Activated CD4-positive, alpha-beta memory T cell treated with anti-CD3 and anti-CD28 coated beads for 36 hours (primary cell): Measurements from ENCODE around the gene ZACN. TPM values are rescaled to one million over a fixed set of nuclear protein-coding genes. Genes with fewer than 3 reads are reported as not detected.
A peak's percentile ranks its signal among the peaks of the same experiment; 100 is the strongest.

ENCODE experiments used
- CTCF ChIA-PET: fragments of 350-600 bp; sonication (Branson Sonifier 250); formaldehyde crosslinking; loops from one replicate; lab custom pipeline; 2021; ENCODE audit warnings: antibody characterized with exemption, inconsistent platforms; lab: Charles Lee
- POLR2A ChIA-PET: fragments of 350-600 bp; sonication (Branson Sonifier 250); formaldehyde crosslinking; loops from one replicate; lab custom pipeline; 2021; ENCODE audit warnings: antibody characterized with exemption; lab: Charles Lee
- DNase-seq: peaks from one replicate; pipeline ENCODE4 v3.0.0-alpha.2; 2020
- H3K27ac Mint-ChIP-seq: one replicate; pipeline ENCODE4 v1.8.0; 2021; ENCODE audit warnings: mixed read lengths
- H3K27me3 Mint-ChIP-seq: one replicate; pipeline ENCODE4 v1.8.0; 2021; ENCODE audit warnings: mixed read lengths
- H3K36me3 Mint-ChIP-seq: one replicate; pipeline ENCODE4 v1.8.0; 2021; ENCODE audit warnings: mixed read lengths
- H3K4me1 Mint-ChIP-seq: one replicate; pipeline ENCODE4 v1.8.0; 2021; ENCODE audit warnings: low read depth, mixed read lengths
- H3K4me3 Mint-ChIP-seq: one replicate; pipeline ENCODE4 v1.8.0; 2021; ENCODE audit warnings: mild to moderate bottlenecking, mixed read lengths
- H3K9me3 Mint-ChIP-seq: one replicate; pipeline ENCODE4 v1.8.0; 2021; ENCODE audit warnings: mixed read lengths
- intact Hi-C: fragments of 100-400 bp; cut with micrococcal nuclease; formaldehyde crosslinking; loops from one replicate; pipeline ENCODE4 v1.15.1; 2023
- total RNA-seq, 2 experiments: library from RNA; stranded (reverse); gene quantifications; one replicate each; pipeline ENCODE4 v1.2.3, GENCODE V29; 2021

ZACN gene
- total RNA-seq, 2 experiments from 2014 or later = 4.9 to 5.1 TPM

DNA sequence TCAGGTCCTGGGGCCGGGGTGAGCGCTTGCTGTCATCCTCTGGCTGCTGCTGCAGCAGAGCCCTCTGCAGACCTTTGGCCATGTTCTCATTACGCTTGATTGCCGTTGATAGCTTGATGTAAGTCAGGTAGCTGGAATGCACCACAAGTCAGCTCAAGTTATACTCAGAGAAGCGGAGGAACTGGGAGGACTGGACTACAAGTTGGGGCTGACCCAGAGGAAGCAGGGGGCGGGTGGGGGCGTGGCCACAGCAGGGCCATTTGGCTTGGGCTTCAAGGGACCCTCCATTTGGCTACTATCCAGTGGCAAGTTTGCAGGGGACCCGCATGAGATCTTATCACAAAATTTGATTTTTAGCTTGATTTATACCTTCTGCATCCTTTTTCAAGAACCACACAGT, 32.9 kb upstream of the ZACN start:
- Mint-ChIP-seq H3K27me3 (no peaks in the 10 kb centered on the region), H3K27ac (no peak overlapping the region), H3K36me3 (peaks cover 62% of the 10 kb centered on the region), H3K4me1 (peaks cover 21% of the 10 kb centered on the region), H3K4me3 (no peak overlapping the region), H3K9me3 (no peaks in the 10 kb centered on the region)
- ChIA-PET CTCF (no interaction called here), POLR2A (no interaction called here)
- intact Hi-C loops = no loop called here
- no peak for DNase-seq

- Mint-ChIP-seq H3K4me3 (no peak overlapping the region), H3K27me3 (no peaks in the 10 kb centered on the region), H3K4me1 (peaks cover 25% of the 10 kb centered on the region), H3K9me3 (no peaks in the 10 kb centered on the region), H3K36me3 (peaks cover 56% of the 10 kb centered on the region), H3K27ac (no peak overlapping the region)
- CTCF ChIA-PET = no interaction called here
- no peak for DNase-seq
- intact Hi-C loops = loop anchor here (2.0 kb wide), 1 partner anchor 19 kb away; no protein-coding TSS in a partner anchor
- POLR2A ChIA-PET = no interaction called here
Measured at GRCh38 chr17:76048025-76048605, 30.9 kb upstream of the ZACN start.

- Mint-ChIP-seq H3K27ac (peak overlapping the region; percentile 7), H3K4me3 (no peak overlapping the region), H3K4me1 (peaks cover 31% of the 10 kb centered on the region), H3K9me3 (no peaks in the 10 kb centered on the region), H3K36me3 (peaks cover 54% of the 10 kb centered on the region), H3K27me3 (no peaks in the 10 kb centered on the region)
- POLR2A ChIA-PET = no interaction called here
- CTCF ChIA-PET = no interaction called here
- DNase-seq = no peak
- intact Hi-C loops = loop anchor here (2.0 kb wide), 1 partner anchor 18 kb away; no protein-coding TSS in a partner anchor
Measured at GRCh38 chr17:76048711-76049110, 30.3 kb upstream of the ZACN start.

GRCh38 chr17:76049239-76049638, 29.7 kb upstream of the ZACN start:
- intact Hi-C loops = loop anchor here (2.0 kb wide), 1 partner anchor 18 kb away; no protein-coding TSS in a partner anchor

GRCh38 chr17:76049836-76050537, 29.0 kb upstream of the ZACN start:
- ChIA-PET POLR2A (no interaction called here), CTCF (interaction anchor here (0.8 to 1.1 kb wide), 2 partner anchors 36 to 358 kb away, joined by 3 to 4 read pairs; no protein-coding TSS in a partner anchor)
- no peaks in the 10 kb centered on the region for H3K9me3 Mint-ChIP-seq
- H3K4me1 Mint-ChIP-seq = peaks cover 36% of the 10 kb centered on the region
- no peaks in the 10 kb centered on the region for H3K27me3 Mint-ChIP-seq
- DNase-seq = no peak
- intact Hi-C loops = loop anchor here (2.0 kb wide), 1 partner anchor 17 kb away; no protein-coding TSS in a partner anchor
- peaks cover 47% of the 10 kb centered on the region for H3K36me3 Mint-ChIP-seq
- no peak overlapping the region for H3K27ac Mint-ChIP-seq
- no peak overlapping the region for H3K4me3 Mint-ChIP-seq

More at GRCh38 chr17:76049239-76049638, 29.7 kb upstream of the ZACN start:
- Mint-ChIP-seq H3K4me3 (no peak overlapping the region), H3K9me3 (no peaks in the 10 kb centered on the region), H3K36me3 (peaks cover 55% of the 10 kb centered on the region), H3K27ac (peak overlapping the region; percentile 10), H3K4me1 (peaks cover 36% of the 10 kb centered on the region), H3K27me3 (no peaks in the 10 kb centered on the region)
- CTCF ChIA-PET = interaction anchor here (0.8 to 1.1 kb wide), 2 partner anchors 35 to 359 kb away, joined by 3 to 4 read pairs; no protein-coding TSS in a partner anchor
- POLR2A ChIA-PET = no interaction called here
- DNase-seq = no peak

DNA sequence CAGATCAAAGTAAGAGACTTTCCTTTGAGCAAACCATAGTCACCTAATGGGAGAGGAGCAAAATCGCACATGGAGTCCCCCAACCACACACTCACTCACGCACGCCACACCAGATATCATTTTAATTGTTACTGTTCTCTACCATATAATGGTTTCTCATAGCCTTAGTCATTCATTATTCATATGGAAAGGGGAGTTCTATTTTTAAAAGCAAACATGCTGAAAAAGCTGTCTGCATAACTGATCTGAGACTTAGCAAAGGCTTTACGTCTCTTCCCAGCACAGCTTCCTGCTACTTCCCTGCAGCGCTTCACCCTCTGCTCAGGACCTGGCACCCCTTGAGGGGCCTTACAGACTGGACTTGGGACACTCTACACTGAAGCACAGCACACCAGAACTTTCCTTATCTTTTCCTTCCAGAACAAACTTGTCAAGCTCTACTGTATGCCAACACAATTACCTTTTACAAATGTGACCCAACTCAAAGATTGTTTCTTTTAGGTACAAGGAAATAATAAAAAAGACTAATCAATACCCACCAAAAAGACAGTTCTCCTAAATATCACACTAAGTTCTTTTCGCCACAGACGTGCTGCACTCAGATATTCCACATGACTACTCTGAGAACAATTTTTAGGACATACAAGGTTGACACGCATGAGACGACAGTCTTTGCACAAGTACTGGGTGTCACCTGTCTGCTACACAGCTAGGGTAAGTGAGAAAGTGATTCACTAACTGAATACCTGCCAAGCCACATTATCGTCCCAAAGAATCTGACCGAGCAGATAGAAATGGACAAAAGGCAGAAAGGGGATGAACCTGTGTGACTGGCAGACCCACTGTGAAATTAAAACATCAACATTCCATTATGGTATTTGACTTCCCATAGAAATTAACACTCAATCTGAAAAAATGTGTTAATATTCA, 28.2 kb upstream of the ZACN start:
- peaks cover 42% of the 10 kb centered on the region for H3K36me3 Mint-ChIP-seq
- POLR2A ChIA-PET = no interaction called here

DNA sequence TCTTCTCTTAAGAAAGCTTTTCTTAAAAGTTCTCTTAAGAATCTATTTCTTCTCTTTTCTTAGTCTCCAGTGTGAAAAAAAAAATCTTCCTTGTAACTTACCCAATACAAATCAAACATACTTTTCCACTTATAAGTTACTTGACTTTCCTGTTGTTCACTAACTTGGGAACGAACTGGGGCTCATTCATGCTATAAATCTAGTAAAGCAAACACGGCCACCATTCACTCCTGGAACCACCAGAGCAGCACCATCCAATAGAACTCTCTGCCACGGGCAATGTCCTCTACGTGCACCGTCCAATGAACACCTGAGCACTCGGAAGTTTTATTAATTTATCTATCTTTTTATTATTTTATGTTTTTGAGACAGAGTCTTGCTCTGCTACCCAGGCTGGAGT, 27.4 kb upstream of the ZACN start:
- peaks cover 36% of the 10 kb centered on the region for H3K4me1 Mint-ChIP-seq
- CTCF ChIA-PET = interaction anchor here (1.0 to 1.2 kb wide), 2 partner anchors 26 to 46 kb away, joined by 3 to 4 read pairs; no protein-coding TSS in a partner anchor

More for the DNA sequence above, 28.2 kb upstream of the ZACN start:
- peak overlapping the region; percentile 32 for H3K27ac Mint-ChIP-seq
- no peak for DNase-seq
- H3K27me3 Mint-ChIP-seq = no peaks in the 10 kb centered on the region
- peaks cover 36% of the 10 kb centered on the region for H3K4me1 Mint-ChIP-seq
- no peak overlapping the region for H3K4me3 Mint-ChIP-seq
- H3K9me3 Mint-ChIP-seq = no peaks in the 10 kb centered on the region
- intact Hi-C loops = no loop called here
- CTCF ChIA-PET = interaction anchor here (1.0 to 1.2 kb wide), 2 partner anchors 26 to 46 kb away, joined by 3 to 4 read pairs; no protein-coding TSS in a partner anchor

GRCh38 chr17:76053246-76054111, 25.5 kb upstream of the ZACN start:
- H3K36me3 Mint-ChIP-seq = peaks cover 44% of the 10 kb centered on the region
- H3K27ac Mint-ChIP-seq = peak overlapping the region; percentile 31
- DNase-seq = peak; percentile 46
- ChIA-PET CTCF (interaction anchor here (0.6 to 1.2 kb wide), 5 partner anchors 39 to 355 kb away, joined by 3 to 5 read pairs (median 4); partner anchors contain the start of gene PRPSAP1), POLR2A (interaction anchor here (0.5 to 2.0 kb wide), 4 partner anchors 9 to 164 kb away, joined by 3 to 6 read pairs (median 4); no protein-coding TSS in a partner anchor)
- intact Hi-C loops = no loop called here
- no peaks in the 10 kb centered on the region for H3K27me3 Mint-ChIP-seq
- H3K9me3 Mint-ChIP-seq = no peaks in the 10 kb centered on the region
- no peak overlapping the region for H3K4me3 Mint-ChIP-seq
- peaks cover 36% of the 10 kb centered on the region for H3K4me1 Mint-ChIP-seq

More for the DNA sequence above, 27.4 kb upstream of the ZACN start:
- Mint-ChIP-seq H3K27me3 (no peaks in the 10 kb centered on the region), H3K27ac (no peak overlapping the region), H3K4me3 (no peak overlapping the region), H3K9me3 (no peaks in the 10 kb centered on the region), H3K36me3 (peaks cover 42% of the 10 kb centered on the region)
- intact Hi-C loops = no loop called here
- POLR2A ChIA-PET = no interaction called here
- no peak for DNase-seq

GRCh38 chr17:76054112-76054476, 24.9 kb upstream of the ZACN start:
- CTCF ChIA-PET = interaction anchor here (0.6 to 0.9 kb wide), 4 partner anchors 40 to 355 kb away, joined by 3 to 4 read pairs (median 4); no protein-coding TSS in a partner anchor

GRCh38 chr17:76056882-76057281, 22.1 kb upstream of the ZACN start:
- ChIA-PET POLR2A (no interaction called here), CTCF (interaction anchor here (2.7 kb wide), 1 partner anchor 43 kb away, joined by 11 read pairs; no protein-coding TSS in a partner anchor)
- no peak overlapping the region for H3K4me3 Mint-ChIP-seq
- peaks cover 12% of the 10 kb centered on the region for H3K4me1 Mint-ChIP-seq
- H3K27me3 Mint-ChIP-seq = no peaks in the 10 kb centered on the region
- no peak for DNase-seq
- intact Hi-C loops = no loop called here
- peaks cover 49% of the 10 kb centered on the region for H3K36me3 Mint-ChIP-seq
- no peaks in the 10 kb centered on the region for H3K9me3 Mint-ChIP-seq
- no peak overlapping the region for H3K27ac Mint-ChIP-seq

More at GRCh38 chr17:76054112-76054476, 24.9 kb upstream of the ZACN start:
- Mint-ChIP-seq H3K27me3 (no peaks in the 10 kb centered on the region), H3K36me3 (peaks cover 45% of the 10 kb centered on the region), H3K27ac (no peak overlapping the region), H3K4me1 (peaks cover 32% of the 10 kb centered on the region), H3K4me3 (no peak overlapping the region), H3K9me3 (no peaks in the 10 kb centered on the region)
- POLR2A ChIA-PET = interaction anchor here (1.0 to 2.0 kb wide), 3 partner anchors 9 to 26 kb away, joined by 3 to 6 read pairs (median 3); no protein-coding TSS in a partner anchor
- DNase-seq = no peak
- intact Hi-C loops = no loop called here
